Ramos (cell line): ENCODE results near the gene RRP9.
"Not testable (repeated sequence)": the region's sequence is repeated elsewhere in the genome, so short reads cannot be mapped to it uniquely, and the experiment has no call there.

Source experiments
- in situ Hi-C: fragments of 300-500 bp; cut with MboI; formaldehyde crosslinking; loops from one replicate; pipeline ENCODE4 v1.14.3; 2022; ENCODE audit warnings: low sequenced_read_pairs; ENCODE audit not compliant: unreplicated experiment

Gene RRP9

GRCh38 chr3:51941798-51942602, at the start of gene RRP9, which contains the start of gene PARP3:
RRP9 (minus strand) TSS chr3:51941904; CDS start chr3:51941867, 37 bp downstream.
PARP3 (plus strand) TSS chr3:51942363; CDS start chr3:51943356, 993 bp downstream.
- in situ Hi-C loops: no loop called here

DNA sequence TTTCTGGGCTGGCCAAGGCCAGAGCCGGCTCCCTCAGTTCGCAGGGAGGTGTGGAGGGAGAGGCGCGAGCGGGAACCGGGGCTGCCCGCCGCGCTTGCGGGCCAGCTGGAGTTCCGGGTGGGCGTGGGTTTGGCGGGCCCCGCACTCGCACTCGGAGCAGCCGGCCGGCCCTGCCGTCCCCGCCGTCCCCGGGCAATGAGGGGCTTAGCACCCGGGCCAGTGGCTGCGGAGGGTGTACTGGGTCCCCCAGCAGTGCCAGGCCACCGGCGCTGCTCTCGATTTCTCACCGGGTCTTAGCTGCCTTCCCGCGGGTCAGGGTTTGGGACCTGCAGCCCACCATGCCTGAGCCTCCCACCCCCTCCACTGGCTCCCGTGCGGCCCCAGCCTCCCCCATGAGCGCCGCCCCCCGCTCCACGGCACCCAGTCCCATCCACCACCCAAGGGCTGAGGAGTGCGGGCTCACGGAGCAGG, 48.8 kb upstream of the RRP9 start:
- in situ Hi-C loops: not testable (repeated sequence)

DNA sequence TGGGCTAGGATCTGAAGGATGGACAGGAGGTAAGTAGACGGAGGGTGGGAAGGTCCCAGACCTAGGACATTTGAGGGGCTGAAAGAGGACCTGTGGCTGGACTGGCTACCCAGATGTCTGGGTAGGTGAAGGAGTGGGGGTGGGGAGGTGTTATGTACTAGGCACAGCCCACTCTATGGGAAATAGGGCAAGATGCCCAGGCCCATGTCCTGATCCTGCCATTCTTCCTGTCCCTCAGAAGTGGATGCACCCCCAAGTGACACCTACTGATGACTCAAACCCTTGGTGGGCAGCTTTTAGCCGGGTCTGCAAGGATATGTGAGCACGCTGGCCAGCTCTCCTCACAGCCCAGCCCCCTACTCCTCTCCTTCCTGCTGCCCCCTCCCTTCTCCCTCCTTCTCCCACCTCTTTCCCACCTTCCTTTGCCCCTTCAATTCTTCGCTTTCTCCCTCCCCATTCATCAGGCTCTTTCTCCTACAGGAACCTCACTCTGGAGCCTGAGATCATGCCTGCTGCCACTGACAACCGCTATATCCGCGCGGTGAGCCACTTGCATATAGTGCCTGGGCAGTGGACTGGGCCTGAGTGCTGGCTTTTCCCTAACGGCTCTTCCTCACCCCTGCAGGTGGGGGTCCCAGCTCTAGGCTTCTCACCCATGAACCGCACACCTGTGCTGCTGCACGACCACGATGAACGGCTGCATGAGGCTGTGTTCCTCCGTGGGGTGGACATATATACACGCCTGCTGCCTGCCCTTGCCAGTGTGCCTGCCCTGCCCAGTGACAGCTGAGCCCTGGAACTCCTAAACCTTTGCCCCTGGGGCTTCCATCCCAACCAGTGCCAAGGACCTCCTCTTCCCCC, 46.8 kb upstream of the RRP9 start:
- in situ Hi-C loops: no loop called here

- in situ Hi-C loops: no loop called here
Observed at GRCh38 chr3:51987568-51987967, 45.9 kb upstream of the RRP9 start.

- in situ Hi-C loops: no loop called here
Observed at GRCh38 chr3:51986010-51986947, 44.6 kb upstream of the RRP9 start.

GRCh38 chr3:51985063-51985462, 43.4 kb upstream of the RRP9 start:
- in situ Hi-C loops: no loop called here

DNA sequence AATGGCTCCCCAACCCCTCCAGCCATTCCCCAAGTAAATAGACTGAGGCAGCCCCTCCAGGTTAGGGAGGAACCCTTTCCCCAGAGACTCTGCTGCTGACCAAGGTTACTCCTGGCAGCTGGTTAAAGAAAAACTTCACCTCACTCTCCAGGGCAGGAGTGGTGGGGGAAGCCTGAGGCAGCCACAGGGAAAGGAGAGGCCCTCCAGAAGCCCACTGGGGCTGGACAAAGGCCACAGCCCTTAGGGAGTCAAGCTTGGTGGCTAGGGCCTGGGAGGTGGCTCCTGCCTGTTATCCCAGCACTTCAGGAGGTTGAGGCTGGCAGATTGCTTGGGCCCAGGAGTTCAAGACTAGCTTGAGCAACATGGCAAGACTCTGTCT, 42.6 kb upstream of the RRP9 start:
- in situ Hi-C loops: no loop called here

DNA sequence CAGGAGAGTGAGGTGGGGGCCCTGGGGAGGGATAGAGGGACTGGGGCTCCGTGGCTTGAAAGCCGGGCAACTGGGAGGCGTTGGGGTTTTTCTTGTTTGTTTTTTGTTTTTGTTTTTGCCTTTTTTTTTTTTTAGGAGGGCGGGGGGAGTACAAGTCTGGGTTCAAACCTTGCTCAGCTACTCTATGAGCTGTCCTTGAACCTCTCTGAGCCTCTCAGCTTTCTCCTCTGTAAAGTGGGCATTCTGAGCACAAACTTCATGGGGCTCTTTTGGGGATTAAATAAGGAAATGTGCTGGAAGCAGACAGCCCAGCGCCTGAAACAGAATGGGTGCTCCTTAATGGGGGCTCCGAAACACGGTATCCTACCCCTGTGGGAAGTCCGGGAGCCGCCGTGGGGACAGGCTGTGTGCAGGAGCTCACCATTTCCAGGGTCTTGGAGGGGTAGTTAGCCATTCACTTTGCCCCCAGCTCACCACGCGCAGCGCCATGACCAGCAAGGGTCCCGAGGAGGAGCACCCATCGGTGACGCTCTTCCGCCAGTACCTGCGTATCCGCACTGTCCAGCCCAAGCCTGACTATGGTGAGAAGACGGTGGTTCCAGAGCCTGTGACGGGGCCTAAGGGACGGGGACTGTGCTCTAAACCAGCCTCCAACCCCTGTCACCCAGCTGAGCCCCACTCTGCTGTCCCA, 42.0 kb upstream of the RRP9 start:
- in situ Hi-C loops: no loop called here

DNA sequence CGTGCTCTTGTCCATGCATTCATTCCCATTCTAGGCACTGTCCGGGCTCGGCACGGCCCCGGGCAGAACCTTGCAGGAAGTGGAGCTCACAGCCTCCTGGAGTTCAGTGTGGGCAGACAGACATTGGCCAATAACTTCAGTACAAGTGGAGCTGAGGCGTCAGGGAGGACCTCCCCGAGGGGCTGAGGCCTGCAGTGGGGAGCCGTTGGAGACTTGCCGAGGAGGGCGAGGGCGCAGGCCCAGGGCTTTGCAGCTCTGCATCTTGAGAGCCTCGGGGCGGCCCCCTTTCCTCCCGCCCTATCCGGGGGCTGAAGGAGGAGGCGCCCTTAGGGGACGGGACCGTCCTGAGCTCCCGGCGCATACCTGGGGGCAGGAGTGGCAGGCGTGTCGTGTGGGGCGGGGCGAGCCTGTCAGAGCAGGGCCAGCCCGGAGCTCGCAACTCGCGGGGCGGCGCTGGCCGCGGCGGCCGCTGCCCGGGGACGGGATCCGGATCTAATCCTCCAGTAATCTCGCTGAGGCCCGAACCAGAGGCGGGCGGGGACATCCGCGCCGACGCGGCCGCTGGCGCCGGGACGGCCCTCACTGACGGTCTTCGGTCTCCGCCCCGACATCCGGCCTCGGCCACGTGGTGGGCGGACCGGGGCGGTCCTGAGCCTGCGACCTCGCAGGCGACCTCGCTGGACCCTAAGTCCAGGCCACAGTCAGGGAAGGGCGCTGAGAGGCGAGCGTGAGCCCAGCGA, 41.3 kb upstream of the RRP9 start, which contains the start of gene ACY1:
Gene ACY1, plus strand, starts transcription at position 698 of the 740 bp plus-strand sequence. CDS start 530 bp downstream, outside the sequence.
- in situ Hi-C loops: no loop called here

DNA sequence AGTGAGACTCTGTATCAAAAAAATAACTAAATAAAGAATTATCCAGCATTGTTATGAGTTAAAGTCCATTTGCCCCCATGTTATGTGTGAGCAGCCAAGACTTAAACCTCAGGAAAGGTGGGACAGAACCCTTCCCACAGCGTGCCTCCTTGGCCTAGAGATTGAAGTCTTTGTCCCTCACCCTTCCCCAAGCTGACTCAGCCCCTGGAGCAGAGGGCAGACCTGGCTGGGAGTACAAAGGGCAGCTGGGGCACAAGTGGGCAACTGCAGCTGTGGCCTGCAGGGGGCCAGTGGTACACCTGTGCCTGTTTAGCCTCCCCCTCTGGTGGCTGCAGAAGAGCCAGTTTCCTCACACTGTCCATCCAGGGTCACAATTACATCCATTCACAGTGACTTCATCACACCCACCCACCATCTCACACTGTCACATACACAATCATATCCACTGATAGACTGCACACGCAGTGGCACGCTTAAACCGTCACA, 40.7 kb upstream of the RRP9 start:
- in situ Hi-C loops: no loop called here

- in situ Hi-C loops: no loop called here
Observed at GRCh38 chr3:51980253-51980652, 38.5 kb upstream of the RRP9 start.

- in situ Hi-C loops: no loop called here
Observed at GRCh38 chr3:51978143-51978502, 36.4 kb upstream of the RRP9 start.

DNA sequence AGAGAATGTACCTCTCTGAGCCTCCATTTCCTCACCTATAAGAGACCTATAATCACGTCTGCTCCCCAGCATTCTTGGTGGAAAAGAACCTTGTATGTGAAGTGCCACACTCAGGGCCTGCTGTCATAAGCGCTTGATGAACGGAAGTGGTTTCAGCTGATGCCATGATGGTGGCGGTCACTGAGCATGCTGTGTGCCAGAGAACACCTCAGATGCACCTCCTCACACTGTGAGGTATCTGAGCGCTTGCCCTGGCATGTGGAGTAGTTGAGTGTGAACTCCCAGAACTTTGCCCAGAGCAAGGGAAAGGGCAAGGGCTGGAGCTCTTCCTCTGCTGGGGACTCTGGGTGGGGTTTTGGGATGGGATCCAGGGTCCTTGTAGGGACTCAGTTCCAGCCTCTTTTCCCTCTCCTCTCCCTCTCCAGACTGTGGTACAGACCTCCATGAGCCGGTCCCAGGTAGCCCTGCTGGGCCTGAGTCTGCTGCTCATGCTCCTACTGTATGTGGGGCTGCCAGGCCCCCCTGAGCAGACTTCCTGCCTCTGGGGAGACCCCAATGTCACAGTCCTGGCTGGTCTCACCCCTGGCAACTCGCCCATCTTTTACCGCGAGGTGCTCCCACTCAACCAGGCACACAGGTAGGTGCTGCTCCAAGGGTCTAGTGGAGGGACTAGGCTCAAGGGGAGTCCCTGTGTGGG, 35.9 kb upstream of the RRP9 start:
- in situ Hi-C loops: no loop called here

- in situ Hi-C loops: no loop called here
Observed at GRCh38 chr3:51975852-51976549, 34.3 kb upstream of the RRP9 start.

DNA sequence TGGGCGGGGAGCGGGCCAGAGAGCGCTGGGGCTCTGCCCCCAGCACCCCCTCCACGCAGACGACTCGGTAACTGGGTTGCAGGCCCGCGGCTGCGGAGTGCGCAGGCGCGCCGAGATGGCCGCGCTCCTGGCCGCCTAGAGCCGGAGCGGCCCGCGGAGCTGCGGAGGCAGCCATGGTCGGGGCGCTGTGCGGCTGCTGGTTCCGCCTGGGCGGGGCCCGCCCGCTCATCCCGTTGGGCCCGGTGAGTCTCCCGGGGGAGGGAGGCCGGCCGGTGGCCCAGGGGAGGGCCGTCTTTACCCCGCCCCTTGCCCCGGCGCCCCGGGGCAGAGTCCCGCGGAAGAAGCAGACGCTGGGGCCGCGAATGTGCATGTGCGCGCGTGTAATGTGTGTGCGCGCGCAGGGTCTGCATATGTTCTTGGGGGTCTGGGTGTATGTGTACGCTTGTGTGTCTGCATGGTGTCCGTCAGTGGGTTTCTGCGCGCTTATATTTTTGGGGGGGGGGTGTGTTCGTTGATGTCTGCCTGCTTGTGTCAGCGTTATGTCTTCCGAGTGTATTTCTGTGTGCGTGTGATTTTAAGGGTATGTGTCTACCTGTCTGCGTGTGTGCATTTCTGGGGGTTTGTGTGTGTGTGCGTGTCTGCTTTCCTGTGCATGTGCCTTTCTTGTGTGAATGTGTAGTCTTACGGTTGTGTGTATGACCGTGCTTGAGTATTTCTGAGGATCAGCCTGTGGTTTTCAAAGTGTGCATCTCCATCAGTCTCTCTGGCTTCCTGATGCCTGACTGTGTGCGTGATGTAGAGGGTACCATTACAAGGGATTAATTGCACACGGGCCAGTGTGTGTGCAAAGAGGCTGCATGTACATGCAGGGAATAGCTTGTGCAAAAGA, 33.5 kb upstream of the RRP9 start, which contains the start of gene ABHD14A:
Gene ABHD14A, plus strand, starts transcription at position 102 of the 889 bp plus-strand sequence. Its CDS starts 72 bp downstream, at position 174.
- in situ Hi-C loops: no loop called here

GRCh38 chr3:51974277-51974962, 32.7 kb upstream of the RRP9 start:
- in situ Hi-C loops: no loop called here
